Forelimb muscle (tissue), 1 donor: ENCODE results near the gene DAB1. TPM values are rescaled to one million over a fixed set of nuclear protein-coding genes. Genes with fewer than 3 reads are reported as not detected.

Experiments used
- DNase-seq: peaks from one replicate; pipeline ENCODE4 v3.0.0-alpha.2; 2013; ENCODE audit warnings: low read depth
- polyA plus RNA-seq: library from polyadenylated mRNA; unstranded; fragments of 120-200 nt; gene quantifications from one replicate; pipeline ENCODE4 v1.2.1, GENCODE V29; 2013; ENCODE audit not compliant: insufficient read length

DAB1 gene
- polyA plus RNA-seq, 1 donor: 3.6 TPM

- no peak for DNase-seq
These were observed 399.0 kb downstream of the DAB1 start for GRCh38 chr1:57024855-57025254.

- no peak for DNase-seq
These were observed 399.4 kb downstream of the DAB1 start for GRCh38 chr1:57024428-57024827.

- DNase-seq: no peak
These were observed 403.6 kb downstream of the DAB1 start for GRCh38 chr1:57020216-57020615.

- no peak for DNase-seq
These were observed 404.5 kb downstream of the DAB1 start for GRCh38 chr1:57019236-57019839.

- no peak for DNase-seq
These were observed 405.7 kb downstream of the DAB1 start for GRCh38 chr1:57018119-57018518.

- DNase-seq: no peak
These were observed 406.1 kb downstream of the DAB1 start for GRCh38 chr1:57017717-57018116.

- no peak for DNase-seq
These were observed 406.7 kb downstream of the DAB1 start for GRCh38 chr1:57017200-57017599.

- no peak for DNase-seq
These were observed 408.8 kb downstream of the DAB1 start for GRCh38 chr1:57015071-57015470.

GRCh38 chr1:57013522-57013921 lies 410.3 kb downstream of the DAB1 start:
- DNase-seq: no peak

- DNase-seq: no peak
These were observed 411.5 kb downstream of the DAB1 start for GRCh38 chr1:57012315-57012714.

- DNase-seq: no peak
These were observed 413.3 kb downstream of the DAB1 start for GRCh38 chr1:57010511-57010910.

- no peak for DNase-seq
These were observed 415.9 kb downstream of the DAB1 start for GRCh38 chr1:57007948-57008347.

GRCh38 chr1:57007472-57007871 lies 416.4 kb downstream of the DAB1 start:
- no peak for DNase-seq

GRCh38 chr1:57003398-57004139 lies 420.3 kb downstream of the DAB1 start:
- DNase-seq: no peak

GRCh38 chr1:56995414-56996100 lies 428.3 kb downstream of the DAB1 start:
- no peak for DNase-seq

GRCh38 chr1:56993475-56993874 lies 430.4 kb downstream of the DAB1 start:
- DNase-seq: no peak

GRCh38 chr1:56992318-56993125 lies 431.3 kb downstream of the DAB1 start:
- DNase-seq: no peak

- no peak for DNase-seq
These were observed 432.3 kb downstream of the DAB1 start for GRCh38 chr1:56991576-56991975.

- no peak for DNase-seq
These were observed 437.5 kb downstream of the DAB1 start for GRCh38 chr1:56986397-56986796.

- no peak for DNase-seq
These were observed 438.0 kb downstream of the DAB1 start for GRCh38 chr1:56985857-56986256.

- DNase-seq: no peak
These were observed 440.4 kb downstream of the DAB1 start for GRCh38 chr1:56983484-56983883.
